Fibroblast of skin of back (primary cell): Measurements from ENCODE around the gene DLG3.

Experiments
- DNase-seq: peaks from one replicate; pipeline ENCODE4 v3.0.0-alpha.2; 2013

The DLG3 gene

GRCh38 chrX:70437921-70438665 is 6.5 kb upstream of the DLG3 start:
- DNase-seq, result no peak

GRCh38 chrX:70439016-70439415 is 5.6 kb upstream of the DLG3 start:
- DNase-seq, result no peak

- no peak for DNase-seq
These were observed 2.4 kb upstream of the DLG3 start for GRCh38 chrX:70442224-70442623.

- DNase-seq, result no peak
These were observed 466 bp downstream of the DLG3 start for GRCh38 chrX:70444946-70445656.

GRCh38 chrX:70445951-70446350 is 1.3 kb downstream of the DLG3 start:
- no peak for DNase-seq

- DNase-seq, result no peak
These were observed 2.0 kb downstream of the DLG3 start for GRCh38 chrX:70446380-70447350.

GRCh38 chrX:70449457-70449966 is 4.9 kb downstream of the DLG3 start:
- DNase-seq, result no peak

- DNase-seq, result peak; percentile 51
These were observed 7.6 kb downstream of the DLG3 start for GRCh38 chrX:70452143-70452733.

GRCh38 chrX:70453024-70453618 is 8.5 kb downstream of the DLG3 start:
- no peak for DNase-seq

- peak; percentile 45 for DNase-seq
These were observed 10.1 kb downstream of the DLG3 start for GRCh38 chrX:70454441-70455365.

GRCh38 chrX:70455366-70456202 is 10.9 kb downstream of the DLG3 start:
- no peak for DNase-seq

- DNase-seq, result no peak
These were observed 11.6 kb downstream of the DLG3 start for GRCh38 chrX:70456256-70456655.

- no peak for DNase-seq
These were observed 16.4 kb downstream of the DLG3 start for GRCh38 chrX:70461026-70461425.

GRCh38 chrX:70464051-70464450 is 19.4 kb downstream of the DLG3 start:
- no peak for DNase-seq

- DNase-seq, result no peak
These were observed 22.3 kb downstream of the DLG3 start for GRCh38 chrX:70466968-70467367.

GRCh38 chrX:70468709-70469108 is 24.1 kb downstream of the DLG3 start:
- no peak for DNase-seq

- DNase-seq, result no peak
These were observed 26.2 kb downstream of the DLG3 start for GRCh38 chrX:70470850-70471289.

GRCh38 chrX:70476166-70476933 is 31.7 kb downstream of the DLG3 start:
- no peak for DNase-seq
